H9 (cell line): ENCODE results near the gene HECA. TPM values are rescaled to one million over a fixed set of nuclear protein-coding genes. Genes with fewer than 3 reads are reported as not detected.

ENCODE experiments used
- DNase-seq: peaks from one replicate; pipeline ENCODE4 v3.0.0-alpha.2; 2017
- H2AFZ ChIP-seq: one replicate; pipeline ENCODE4 v1.6.1; 2013; ENCODE audit warnings: mild to moderate bottlenecking, low read length, control low read depth, moderate library complexity
- H2AK5ac ChIP-seq: 2 replicates; pipeline ENCODE4 v1.6.1; 2013; ENCODE audit warnings: low read length, control low read depth, mixed read lengths; ENCODE audit not compliant: insufficient read length
- H2BK120ac ChIP-seq: one replicate; pipeline ENCODE4 v1.6.1; 2013; ENCODE audit warnings: low read depth, mild to moderate bottlenecking, low read length, control low read depth, inconsistent platforms; ENCODE audit not compliant: poor library complexity, severe bottlenecking
- H2BK12ac ChIP-seq: 2 replicates; pipeline ENCODE4 v1.6.1; 2013; ENCODE audit warnings: low read length, control low read depth, mixed read lengths, low read depth; ENCODE audit not compliant: insufficient read length
- H2BK15ac ChIP-seq: 2 replicates; pipeline ENCODE4 v1.6.1; 2013; ENCODE audit warnings: low read depth, low read length, control low read depth
- H2BK20ac ChIP-seq: one replicate; pipeline ENCODE4 v1.6.1; 2013; ENCODE audit warnings: low read depth, mild to moderate bottlenecking, low read length, control low read depth, inconsistent platforms; ENCODE audit not compliant: poor library complexity, severe bottlenecking
- H2BK5ac ChIP-seq: 2 replicates; pipeline ENCODE4 v1.6.1; 2013; ENCODE audit warnings: low read length, control low read depth, mixed read lengths; ENCODE audit not compliant: insufficient read length
- H3K14ac ChIP-seq: 2 replicates; pipeline ENCODE4 v1.6.1; 2013; ENCODE audit warnings: low read length, control low read depth; ENCODE audit not compliant: insufficient read depth
- H3K18ac ChIP-seq: 2 replicates; pipeline ENCODE4 v1.6.1; 2013; ENCODE audit warnings: low read depth, mild to moderate bottlenecking, mixed read lengths, low read length, control low read depth; ENCODE audit not compliant: insufficient read length
- H3K23ac ChIP-seq: 2 replicates; pipeline ENCODE4 v1.6.1; 2013; ENCODE audit warnings: low read length, control low read depth, mixed read lengths, low read depth; ENCODE audit not compliant: insufficient read length
- H3K23me2 ChIP-seq: 2 replicates; pipeline ENCODE4 v1.6.1; 2013; ENCODE audit warnings: low read depth, mild to moderate bottlenecking, mixed read lengths, low read length, control low read depth; ENCODE audit not compliant: insufficient read length, poor library complexity, severe bottlenecking
- H3K27ac ChIP-seq: 2 replicates; pipeline ENCODE4 v1.5.1; 2013; ENCODE audit warnings: low read length, control low read depth, mixed read lengths, low read depth; ENCODE audit not compliant: insufficient read length
- H3K27me3 ChIP-seq: 2 replicates; pipeline ENCODE4 v1.6.1; 2013; ENCODE audit warnings: low read length, control low read depth, inconsistent platforms; ENCODE audit not compliant: insufficient read depth
- H3K4ac ChIP-seq: 2 replicates; pipeline ENCODE4 v1.6.1; 2013; ENCODE audit warnings: low read depth, mild to moderate bottlenecking, control low read depth, inconsistent platforms, low read length, moderate library complexity
- H3K4me1 ChIP-seq: 2 replicates; pipeline ENCODE4 v1.6.1; 2013; ENCODE audit warnings: low read length, control low read depth, inconsistent platforms; ENCODE audit not compliant: insufficient read depth
- H3K4me2 ChIP-seq: 2 replicates; pipeline ENCODE4 v1.6.1; 2013; ENCODE audit warnings: low read length, control low read depth, mixed read lengths; ENCODE audit not compliant: insufficient read length, insufficient read depth
- H3K56ac ChIP-seq: 2 replicates; pipeline ENCODE4 v1.6.1; 2013; ENCODE audit warnings: low read depth, mild to moderate bottlenecking, mixed read lengths, low read length, control low read depth; ENCODE audit not compliant: insufficient read length
- H3K79me1 ChIP-seq: 2 replicates; pipeline ENCODE4 v1.6.1; 2013; ENCODE audit warnings: low read depth, mild to moderate bottlenecking, moderate library complexity, low read length, control low read depth, inconsistent platforms; ENCODE audit not compliant: insufficient read depth, poor library complexity, severe bottlenecking
- H3K79me2 ChIP-seq: 2 replicates; pipeline ENCODE4 v1.6.1; 2013; ENCODE audit warnings: low read length, control low read depth, inconsistent platforms; ENCODE audit not compliant: insufficient read depth
- H3K9ac ChIP-seq: 2 replicates; pipeline ENCODE4 v1.6.1; 2013; ENCODE audit warnings: low read length, control low read depth, mixed read lengths; ENCODE audit not compliant: insufficient read length; ENCODE audit errors: extremely low read depth
- H3K9me3 ChIP-seq: one replicate; pipeline ENCODE4 v1.6.1; 2013; ENCODE audit warnings: low read depth, low read length, inconsistent platforms; ENCODE audit not compliant: control insufficient read depth
- H3T11ph ChIP-seq: one replicate; pipeline ENCODE4 v1.6.1; 2013; ENCODE audit warnings: mild to moderate bottlenecking, low read length, control low read depth, inconsistent platforms
- H4K20me1 ChIP-seq: one replicate; pipeline ENCODE4 v1.6.1; 2013; ENCODE audit not compliant: control insufficient read depth, insufficient read length, insufficient read depth
- H4K5ac ChIP-seq: 2 replicates; pipeline ENCODE4 v1.6.1; 2013; ENCODE audit warnings: low read depth, mild to moderate bottlenecking, mixed read lengths, low read length, control low read depth; ENCODE audit not compliant: insufficient read length
- H4K8ac ChIP-seq: replicated peaks from 2 replicates; pipeline ENCODE4 v1.6.1; 2013; ENCODE audit warnings: low read length, control low read depth, mixed read lengths, low read depth; ENCODE audit not compliant: insufficient read length
- H4K91ac ChIP-seq: 2 replicates; pipeline ENCODE4 v1.6.1; 2013; ENCODE audit warnings: low read depth, mild to moderate bottlenecking, moderate library complexity, mixed read lengths, low read length, control low read depth; ENCODE audit not compliant: insufficient read length
- H3K27ac Mint-ChIP-seq, 3 experiments: 2 replicates in 2 of 3; 3 replicates in 1 of 3; pipeline ENCODE4 v1.8.0; 2020 to 2021; ENCODE audit warnings: mixed read lengths in 3 of 3, mild to moderate bottlenecking in 1 of 3, moderate library complexity in 1 of 3
- H3K27me3 Mint-ChIP-seq: 2 replicates; pipeline ENCODE4 v1.8.0; 2021; ENCODE audit warnings: low read depth, mild to moderate bottlenecking, moderate library complexity, mixed read lengths
- H3K36me3 Mint-ChIP-seq, 3 experiments: 2 replicates in 2 of 3; 3 replicates in 1 of 3; pipeline ENCODE4 v1.8.0; 2020 to 2021; ENCODE audit warnings: low read depth in 3 of 3, mixed read lengths in 3 of 3; ENCODE audit not compliant: insufficient read depth in 1 of 3
- H3K4me1 Mint-ChIP-seq, 2 experiments: 2 replicates each; pipeline ENCODE4 v1.8.0; 2020; ENCODE audit warnings: mixed read lengths in 2 of 2
- H3K4me3 Mint-ChIP-seq, 2 experiments: 2 replicates in 1 of 2; 3 replicates in 1 of 2; pipeline ENCODE4 v1.8.0; 2020 to 2021; ENCODE audit warnings: mild to moderate bottlenecking in 2 of 2, mixed read lengths in 2 of 2, moderate library complexity in 1 of 2
- H3K9me3 Mint-ChIP-seq, 2 experiments: 2 replicates in 1 of 2; 3 replicates in 1 of 2; pipeline ENCODE4 v1.8.0; 2020; ENCODE audit warnings: mild to moderate bottlenecking in 2 of 2, mixed read lengths in 2 of 2, moderate library complexity in 1 of 2
- WGBS: extraction: QIAGEN DNeasy Blood & Tissue Kit; methylation state at CpG from one replicate; pipeline ENCODE4 v1.1.7; 2013; ENCODE audit warnings: missing lambda C conversion rate, low lambda C conversion rate, mixed read lengths; ENCODE audit not compliant: insufficient read length; ENCODE audit errors: extremely low coverage; 5-methylcytosine and 5-hydroxymethylcytosine counted together
- total RNA-seq: library from RNA; stranded (reverse); gene quantifications from 2 replicates; pipeline ENCODE4 v1.2.1, GENCODE V29; 2021
- TF ChIP-seq, protein P1 (sequence below): fragments of 200-600 bp; sonication (generic); conservative IDR thresholded peaks from 3 replicates; pipeline ENCODE4 v1.8.0; 2021; ENCODE audit warnings: antibody characterized with exemption, mild to moderate bottlenecking

Gene HECA
- total RNA-seq, 1 experiment from 2014 or later = 4.8 TPM

DNA sequence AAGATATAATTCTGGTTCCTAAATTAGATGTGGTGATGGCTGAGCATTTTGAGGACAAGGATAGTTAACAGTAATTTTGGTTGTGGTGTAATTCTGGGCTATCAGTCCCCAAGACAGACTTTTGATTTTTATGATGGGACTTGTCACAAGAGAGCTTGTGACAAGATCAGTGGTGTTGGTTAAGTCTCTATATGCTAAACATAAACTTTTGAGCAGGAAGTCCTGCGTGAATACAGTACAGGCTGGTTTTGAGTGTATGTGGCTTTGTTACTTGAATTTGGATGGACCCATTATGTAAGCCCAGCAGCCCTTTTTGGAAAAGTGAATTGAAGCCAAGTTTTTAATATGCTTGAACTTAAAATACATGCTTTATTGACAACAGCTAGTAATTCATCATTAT lies 38.9 kb downstream of the HECA start:
- Histone ChIP-seq H3K56ac (no peak overlapping the region), H3T11ph (no peak overlapping the region), H3K14ac (no peak overlapping the region), H3K27me3 (no peaks in the 10 kb centered on the region), H2BK20ac (no peak overlapping the region), H2BK120ac (no peak overlapping the region), H3K4ac (no peak overlapping the region), H4K20me1 (no peaks in the 10 kb centered on the region), H3K23me2 (no peaks in the 10 kb centered on the region), H2AFZ (no peak overlapping the region), H3K9me3 (no peaks in the 10 kb centered on the region), H3K18ac (no peak overlapping the region), H3K79me2 (no peaks in the 10 kb centered on the region), H2BK5ac (no peak overlapping the region), H4K91ac (no peak overlapping the region), H3K23ac (no peak overlapping the region), H2BK15ac (no peak overlapping the region), H2BK12ac (no peak overlapping the region), H2AK5ac (no peak overlapping the region), H4K8ac (no peak overlapping the region), H3K79me1 (no peaks in the 10 kb centered on the region), H3K4me2 (no peak overlapping the region), H4K5ac (no peak overlapping the region), H3K9ac (no peak overlapping the region), H3K4me1 (peaks cover 3% of the 10 kb centered on the region; the same call in 1 of the 2 replicates), H3K27ac (no peak overlapping the region)
- H3K4me1 Mint-ChIP-seq = peaks cover 13 to 14% of the 10 kb centered on the region in 2 experiments
- WGBS = no CpG with 5 or more reads among the region's 1 CpG
- no peaks in the 10 kb centered on the region for H3K27me3 Mint-ChIP-seq
- no peaks in the 10 kb centered on the region for H3K9me3 Mint-ChIP-seq
- no peak for DNase-seq
- peaks cover 0 to 4% (median 2%) of the 10 kb centered on the region in 3 experiments; a peak in 1 of 7 replicates for H3K36me3 Mint-ChIP-seq
- H3K27ac Mint-ChIP-seq = no peak overlapping the region
- no peak overlapping the region for H3K4me3 Mint-ChIP-seq
- TF ChIP-seq, protein P1, sequence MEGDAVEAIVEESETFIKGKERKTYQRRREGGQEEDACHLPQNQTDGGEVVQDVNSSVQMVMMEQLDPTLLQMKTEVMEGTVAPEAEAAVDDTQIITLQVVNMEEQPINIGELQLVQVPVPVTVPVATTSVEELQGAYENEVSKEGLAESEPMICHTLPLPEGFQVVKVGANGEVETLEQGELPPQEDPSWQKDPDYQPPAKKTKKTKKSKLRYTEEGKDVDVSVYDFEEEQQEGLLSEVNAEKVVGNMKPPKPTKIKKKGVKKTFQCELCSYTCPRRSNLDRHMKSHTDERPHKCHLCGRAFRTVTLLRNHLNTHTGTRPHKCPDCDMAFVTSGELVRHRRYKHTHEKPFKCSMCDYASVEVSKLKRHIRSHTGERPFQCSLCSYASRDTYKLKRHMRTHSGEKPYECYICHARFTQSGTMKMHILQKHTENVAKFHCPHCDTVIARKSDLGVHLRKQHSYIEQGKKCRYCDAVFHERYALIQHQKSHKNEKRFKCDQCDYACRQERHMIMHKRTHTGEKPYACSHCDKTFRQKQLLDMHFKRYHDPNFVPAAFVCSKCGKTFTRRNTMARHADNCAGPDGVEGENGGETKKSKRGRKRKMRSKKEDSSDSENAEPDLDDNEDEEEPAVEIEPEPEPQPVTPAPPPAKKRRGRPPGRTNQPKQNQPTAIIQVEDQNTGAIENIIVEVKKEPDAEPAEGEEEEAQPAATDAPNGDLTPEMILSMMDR = no peak
